Esophagus squamous epithelium (tissue), 5 donors: Measurements from ENCODE around the gene ZNF646. TPM values are rescaled to one million over a fixed set of nuclear protein-coding genes. Genes with fewer than 3 reads are reported as not detected.

Experiments
- DNase-seq: peaks from one replicate; lab custom pipeline; 2025; lab: John Stamatoyannopoulos, UW
- H3K27ac ChIP-seq, 4 donors: fragments of 200-600 bp; sonication (generic); one replicate each; pipeline ENCODE4 v1.5.1; 2016 to 2019; ENCODE audit warnings: mild to moderate bottlenecking in 1 of 4
- H3K27me3 ChIP-seq, 4 donors: fragments of 200-600 bp; sonication (generic); 1 replicate in 3 of 4; 2 replicates in 1 of 4; pipeline versions ENCODE4 v1.5.1 to v1.6.0; 2017 to 2021; ENCODE audit warnings: antibody characterized with exemption in 1 of 4
- H3K36me3 ChIP-seq, 3 donors: fragments of 200-600 bp; sonication (generic); one replicate each; pipeline ENCODE4 v1.5.1; 2016 to 2019
- H3K4me1 ChIP-seq, 3 donors: fragments of 200-600 bp; sonication (generic); one replicate each; pipeline ENCODE4 v1.5.1; 2017 to 2019
- H3K4me3 ChIP-seq, 4 donors: fragments of 200-600 bp; sonication (generic); 1 replicate in 3 of 4; 2 replicates in 1 of 4; pipeline ENCODE4 v1.5.1; 2016 to 2019; ENCODE audit warnings: mild to moderate bottlenecking in 2 of 4, moderate library complexity in 1 of 4
- H3K9me3 ChIP-seq, 3 donors: fragments of 200-600 bp; sonication (generic); one replicate each; pipeline ENCODE4 v1.5.1; 2016 to 2019
- POLR2A ChIP-seq, 4 donors: fragments of 450-650 bp; IDR thresholded peaks; one replicate each; pipeline ENCODE4 v1.6.1; 2017; ENCODE audit warnings: antibody characterized with exemption in 4 of 4, mild to moderate bottlenecking in 4 of 4, moderate library complexity in 3 of 4
- WGBS, 2 donors: methylation state at CpG; one replicate each; pipeline ENCODE4 v1.1.5; 2018; 5-methylcytosine and 5-hydroxymethylcytosine counted together
- intact Hi-C: fragments of 100-400 bp; cut with DNase I; formaldehyde crosslinking; loops from one replicate; pipeline ENCODE4 v1.15.0; 2022
- total RNA-seq, 4 donors: library from RNA; depleted of rRNA; stranded (reverse); fragments of >200 nt; gene quantifications; one replicate each; pipeline ENCODE4 v1.1.0, GENCODE V29; 2016
- TF ChIP-seq, protein P1 (sequence below), 6 experiments: fragments of 450-650 bp in 4 of 6; fragments of 200-600 bp in 2 of 6; sonication (generic) in 2 of 6; IDR thresholded peaks; one replicate each; pipeline ENCODE4 v1.5.1; 2016 to 2019; ENCODE audit warnings: antibody characterized with exemption in 6 of 6, mild to moderate bottlenecking in 4 of 6, moderate library complexity in 4 of 6
- donor health status: DM: yes; HTN: yes; CAD: no.

ZNF646 gene
- total RNA-seq, 4 donors from 2014 or later = 6.5 to 13.4 (median 10.0) TPM

DNA sequence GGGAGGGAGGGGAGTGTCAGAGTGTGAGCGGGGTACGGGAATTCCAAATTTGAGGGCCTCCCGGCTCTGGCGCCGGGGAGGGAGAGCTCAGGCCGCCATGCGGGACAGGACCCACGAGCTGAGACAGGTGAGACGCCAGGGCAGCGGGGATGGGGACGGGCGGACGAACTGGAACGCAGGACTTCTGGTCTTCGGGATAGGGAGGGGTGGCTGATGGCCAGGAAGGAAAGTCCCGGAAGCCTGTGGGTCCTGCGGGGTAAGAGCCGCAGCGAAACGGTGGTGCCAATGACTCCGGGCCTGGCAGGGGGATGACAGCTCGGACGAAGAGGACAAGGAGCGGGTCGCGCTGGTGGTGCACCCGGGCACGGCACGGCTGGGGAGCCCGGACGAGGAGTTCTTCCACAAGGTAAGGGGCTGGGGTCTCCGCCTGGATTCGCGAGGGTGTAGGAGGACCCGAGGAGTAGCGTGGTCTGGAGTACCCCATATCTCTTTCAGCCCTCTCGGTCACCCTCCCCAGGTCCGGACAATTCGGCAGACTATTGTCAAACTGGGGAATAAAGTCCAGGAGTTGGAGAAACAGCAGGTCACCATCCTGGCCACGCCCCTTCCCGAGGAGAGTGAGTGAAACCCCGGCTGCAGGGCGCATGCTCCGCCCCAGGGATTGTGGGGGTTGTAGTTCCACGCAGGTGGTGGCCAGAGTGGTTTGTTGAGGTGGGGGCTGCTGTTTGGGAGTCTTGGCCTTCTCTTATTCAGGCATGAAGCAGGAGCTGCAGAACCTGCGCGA lies 40.3 kb upstream of the ZNF646 start:
- H3K27ac ChIP-seq = peak overlapping the region; percentile 89 to 97 (median 95)
- TF ChIP-seq, protein P1, sequence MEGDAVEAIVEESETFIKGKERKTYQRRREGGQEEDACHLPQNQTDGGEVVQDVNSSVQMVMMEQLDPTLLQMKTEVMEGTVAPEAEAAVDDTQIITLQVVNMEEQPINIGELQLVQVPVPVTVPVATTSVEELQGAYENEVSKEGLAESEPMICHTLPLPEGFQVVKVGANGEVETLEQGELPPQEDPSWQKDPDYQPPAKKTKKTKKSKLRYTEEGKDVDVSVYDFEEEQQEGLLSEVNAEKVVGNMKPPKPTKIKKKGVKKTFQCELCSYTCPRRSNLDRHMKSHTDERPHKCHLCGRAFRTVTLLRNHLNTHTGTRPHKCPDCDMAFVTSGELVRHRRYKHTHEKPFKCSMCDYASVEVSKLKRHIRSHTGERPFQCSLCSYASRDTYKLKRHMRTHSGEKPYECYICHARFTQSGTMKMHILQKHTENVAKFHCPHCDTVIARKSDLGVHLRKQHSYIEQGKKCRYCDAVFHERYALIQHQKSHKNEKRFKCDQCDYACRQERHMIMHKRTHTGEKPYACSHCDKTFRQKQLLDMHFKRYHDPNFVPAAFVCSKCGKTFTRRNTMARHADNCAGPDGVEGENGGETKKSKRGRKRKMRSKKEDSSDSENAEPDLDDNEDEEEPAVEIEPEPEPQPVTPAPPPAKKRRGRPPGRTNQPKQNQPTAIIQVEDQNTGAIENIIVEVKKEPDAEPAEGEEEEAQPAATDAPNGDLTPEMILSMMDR (IDR thresholded peaks at IDR 0.05) = no peak
- peak in 2 of 4 donors; percentile 9 to 52 for TF ChIP-seq POLR2A (IDR thresholded peaks at IDR 0.05)
- no peaks in the 10 kb centered on the region for H3K9me3 ChIP-seq
- peak overlapping the region; percentile 59 to 99 (median 88) for H3K4me3 ChIP-seq
- WGBS, 2 donors = 1% methylated on average over 23 of the region's 47 CpGs
- intact Hi-C loops = no loop called here
- peak; percentile 24 for DNase-seq
- H3K4me1 ChIP-seq = peaks cover 10 to 38% (median 17%) of the 10 kb centered on the region in 3 donors
- no peaks in the 10 kb centered on the region for H3K27me3 ChIP-seq
- H3K36me3 ChIP-seq = peaks cover 15 to 44% (median 16%) of the 10 kb centered on the region in 3 donors

DNA sequence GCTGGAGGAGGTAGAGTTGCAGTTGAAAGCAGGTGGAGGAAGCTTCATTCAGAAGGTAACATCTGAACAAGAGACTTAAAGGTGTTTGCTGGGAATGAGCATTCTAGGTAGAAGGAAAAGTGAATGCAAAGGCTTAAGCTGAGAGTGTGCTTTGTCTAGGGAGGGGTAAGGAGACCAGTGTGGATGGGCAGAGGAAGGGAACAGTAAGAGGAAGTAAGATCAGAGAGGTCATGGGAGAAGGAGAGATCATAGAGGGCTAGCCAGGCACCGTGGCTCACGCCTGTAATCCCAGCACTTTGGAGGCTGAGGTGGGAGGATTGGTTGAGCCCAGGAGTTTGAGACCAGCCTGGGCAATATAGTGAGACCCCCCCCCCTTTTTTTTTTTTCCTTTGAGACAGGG lies 37.5 kb upstream of the ZNF646 start:
- TF ChIP-seq POLR2A (IDR thresholded peaks at IDR 0.05) = no peak
- TF ChIP-seq, protein P1 (IDR thresholded peaks at IDR 0.05) = no peak
- DNase-seq = no peak
- Histone ChIP-seq H3K27ac (no peak overlapping the region), H3K4me1 (peaks cover 10 to 38% (median 17%) of the 10 kb centered on the region in 3 donors), H3K27me3 (no peaks in the 10 kb centered on the region), H3K36me3 (peaks cover 31 to 72% (median 31%) of the 10 kb centered on the region in 3 donors), H3K4me3 (no peak overlapping the region), H3K9me3 (no peaks in the 10 kb centered on the region)
- 74 to 97% methylated on average over 2 of the region's 2 CpGs for WGBS, 2 donors
- intact Hi-C loops = loop anchor here (5.0 kb wide), 1 partner anchor 39 kb away; no protein-coding TSS in a partner anchor

DNA sequence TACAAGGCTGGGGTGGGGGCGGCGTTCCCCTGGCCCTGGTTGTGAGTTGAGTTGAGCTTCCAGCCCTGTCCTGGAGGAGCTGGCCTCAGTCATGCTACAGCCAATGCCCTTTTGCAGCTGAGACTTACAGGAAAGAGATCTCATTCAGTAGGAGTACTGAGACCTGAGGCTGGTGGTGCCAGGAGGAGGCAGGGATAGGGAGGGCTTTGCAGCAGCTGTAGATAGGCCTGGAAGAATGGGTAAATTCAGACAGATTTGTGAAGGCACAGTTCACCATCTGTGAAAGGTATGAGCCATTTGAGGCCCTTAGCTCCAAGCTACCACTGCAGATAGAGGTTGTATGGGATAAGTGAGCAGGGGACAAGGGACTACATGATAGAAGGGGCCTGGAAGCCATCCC lies 35.2 kb upstream of the ZNF646 start:
- Histone ChIP-seq H3K36me3 (peaks cover 31 to 90% (median 37%) of the 10 kb centered on the region in 3 donors), H3K27ac (no peak overlapping the region), H3K4me3 (no peak overlapping the region), H3K27me3 (no peaks in the 10 kb centered on the region), H3K4me1 (peaks cover 5 to 25% (median 7%) of the 10 kb centered on the region in 3 donors), H3K9me3 (no peaks in the 10 kb centered on the region)
- TF ChIP-seq POLR2A (IDR thresholded peaks at IDR 0.05) = no peak
- TF ChIP-seq, protein P1 (IDR thresholded peaks at IDR 0.05) = no peak
- no CpG with 5 or more reads among the region's 2 CpGs for WGBS, 2 donors
- intact Hi-C loops = loop anchor here (5.0 kb wide), 1 partner anchor 42 kb away; no protein-coding TSS in a partner anchor
- DNase-seq = no peak

DNA sequence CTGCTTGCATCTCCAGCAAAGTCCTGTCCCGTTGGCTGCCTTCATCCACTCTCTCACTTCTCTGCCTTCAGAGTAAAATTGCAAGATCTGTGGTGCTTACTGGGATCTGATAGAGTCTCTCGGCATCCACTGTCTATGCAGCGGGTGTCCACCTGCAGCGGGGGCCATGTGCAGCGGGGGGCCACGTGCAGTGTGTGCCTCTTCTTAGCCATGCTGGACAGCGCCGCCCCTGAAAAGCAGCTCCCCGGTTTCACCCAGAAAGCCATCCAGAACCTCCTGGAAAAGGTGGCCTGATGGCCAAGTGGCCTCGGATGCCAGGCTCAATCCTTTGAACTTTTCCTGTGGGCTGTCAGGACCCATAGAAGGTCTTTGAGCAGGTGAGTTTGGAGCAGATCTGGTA lies 31.4 kb upstream of the ZNF646 start:
- intact Hi-C loops = no loop called here
- Histone ChIP-seq H3K4me3 (no peak overlapping the region), H3K36me3 (peaks cover 21 to 56% (median 32%) of the 10 kb centered on the region in 3 donors), H3K4me1 (no peaks in the 10 kb centered on the region), H3K27ac (no peak overlapping the region), H3K9me3 (no peaks in the 10 kb centered on the region), H3K27me3 (no peaks in the 10 kb centered on the region)
- DNase-seq = no peak
- TF ChIP-seq, protein P1 (IDR thresholded peaks at IDR 0.05) = no peak
- TF ChIP-seq POLR2A (IDR thresholded peaks at IDR 0.05) = no peak
- WGBS, 2 donors = 80% methylated on average over 1 of the region's 10 CpGs; no CpG with 5 or more reads in 1 of the 2 donors

DNA sequence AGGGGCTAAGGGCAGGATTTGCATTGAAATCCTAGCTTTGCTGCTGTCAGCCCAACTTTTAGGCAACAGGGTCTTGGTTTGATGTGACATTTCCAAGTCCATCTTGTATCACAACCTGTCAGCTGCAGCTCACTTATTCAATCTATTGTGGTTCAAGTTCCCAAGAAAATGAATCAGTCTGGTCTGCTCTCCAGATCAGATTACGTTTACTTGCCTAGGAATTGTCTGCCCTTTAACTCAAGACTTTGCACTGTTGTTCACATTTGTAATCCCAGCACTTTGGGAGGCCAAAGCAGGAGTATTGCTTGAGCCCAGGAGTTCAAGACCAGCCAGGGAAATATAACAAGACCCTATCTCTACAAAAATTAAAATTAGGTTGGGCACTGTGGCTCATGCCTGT lies 30.9 kb upstream of the ZNF646 start:
- WGBS, 2 donors = 100% methylated on average over 1 of the region's 1 CpG
- H3K9me3 ChIP-seq = no peaks in the 10 kb centered on the region
- no peak for DNase-seq
- TF ChIP-seq POLR2A (IDR thresholded peaks at IDR 0.05) = no peak
- TF ChIP-seq, protein P1 (IDR thresholded peaks at IDR 0.05) = no peak
- no peaks in the 10 kb centered on the region for H3K27me3 ChIP-seq
- peaks cover 21 to 52% (median 27%) of the 10 kb centered on the region in 3 donors for H3K36me3 ChIP-seq
- no peak overlapping the region for H3K4me3 ChIP-seq
- no peaks in the 10 kb centered on the region for H3K4me1 ChIP-seq
- H3K27ac ChIP-seq = no peak overlapping the region
- intact Hi-C loops = no loop called here
